Smooth muscle cell (in vitro differentiated cells): ENCODE measurements around the gene NPAS1. TPM values are rescaled to one million over a fixed set of nuclear protein-coding genes. Genes with fewer than 3 reads are reported as not detected.
A peak's percentile ranks its signal among the peaks of the same experiment; 100 is the strongest.

Source experiments
- DNase-seq: peaks from one replicate; lab custom pipeline; 2025; ENCODE audit not compliant: unreplicated experiment; lab: John Stamatoyannopoulos, UW
- H2AFZ ChIP-seq: fragments of 200-600 bp; sonication (generic); 2 replicates; pipeline ENCODE4 v1.6.0; 2016; ENCODE audit warnings: antibody characterized with exemption, low read depth, mild to moderate bottlenecking
- H3F3A ChIP-seq: fragments of 200-600 bp; sonication (generic); 2 replicates; pipeline ENCODE4 v1.6.0; 2017; ENCODE audit warnings: antibody characterized with exemption, low read depth
- H3K27ac ChIP-seq: fragments of 200-600 bp; sonication (generic); 2 replicates; pipeline ENCODE4 v1.5.1; 2016; ENCODE audit warnings: low read depth, mild to moderate bottlenecking
- H3K27me3 ChIP-seq: fragments of 200-600 bp; sonication (generic); 2 replicates; pipeline ENCODE4 v1.6.1; 2016; ENCODE audit warnings: low read depth, mild to moderate bottlenecking
- H3K36me3 ChIP-seq: fragments of 200-600 bp; sonication (generic); 2 replicates; pipeline ENCODE4 v1.5.1; 2016; ENCODE audit warnings: low read depth
- H3K4me1 ChIP-seq: fragments of 200-600 bp; sonication (generic); 2 replicates; pipeline ENCODE4 v1.5.1; 2016; ENCODE audit warnings: low read depth
- H3K4me2 ChIP-seq: fragments of 200-600 bp; sonication (generic); 2 replicates; pipeline ENCODE4 v1.6.0; 2016; ENCODE audit warnings: mild to moderate bottlenecking
- H3K4me3 ChIP-seq: fragments of 200-600 bp; sonication (generic); 2 replicates; pipeline ENCODE4 v1.5.1; 2016; ENCODE audit warnings: mild to moderate bottlenecking
- H3K79me2 ChIP-seq: fragments of 200-600 bp; sonication (generic); 2 replicates; pipeline ENCODE4 v1.6.0; 2016; ENCODE audit warnings: low read depth, mild to moderate bottlenecking
- H3K9ac ChIP-seq: fragments of 200-600 bp; sonication (generic); 2 replicates; pipeline ENCODE4 v1.6.0; 2016; ENCODE audit warnings: low read depth
- H3K9me3 ChIP-seq: fragments of 200-600 bp; sonication (generic); replicated peaks from 2 replicates; pipeline ENCODE4 v1.5.1; 2016; ENCODE audit warnings: low read depth
- H4K20me1 ChIP-seq: fragments of 200-600 bp; sonication (generic); 2 replicates; pipeline ENCODE4 v1.6.0; 2016; ENCODE audit warnings: low read depth
- WGBS: methylation state at CpG from one replicate; pipeline ENCODE4 v1.1.7; 2016; ENCODE audit warnings: low lambda C conversion rate; 5-methylcytosine and 5-hydroxymethylcytosine counted together
- polyA plus RNA-seq: library from polyadenylated mRNA; unstranded; fragments of >200 nt; fragmentation: Nextera tagmentation; extraction: Ambion mirVana; gene quantifications from 2 replicates; pipeline ENCODE4 v1.2.1, GENCODE V29; 2016
- total RNA-seq: library from RNA; depleted of rRNA; stranded (reverse); fragments of >200 nt; gene quantifications from 2 replicates; pipeline ENCODE4 v1.2.3, GENCODE V29; 2014
- TF ChIP-seq, protein P1 (sequence below): fragments of 200-600 bp; sonication (generic); IDR thresholded peaks from 2 replicates; pipeline ENCODE4 v1.5.1; 2017; ENCODE audit warnings: borderline replicate concordance, mild to moderate bottlenecking, antibody characterized with exemption; ENCODE audit not compliant: insufficient read depth, poor library complexity, severe bottlenecking

The NPAS1 gene
- total and polyA plus RNA-seq, 2 experiments from 2014 or later = 0.76 to 4.7 TPM

DNA sequence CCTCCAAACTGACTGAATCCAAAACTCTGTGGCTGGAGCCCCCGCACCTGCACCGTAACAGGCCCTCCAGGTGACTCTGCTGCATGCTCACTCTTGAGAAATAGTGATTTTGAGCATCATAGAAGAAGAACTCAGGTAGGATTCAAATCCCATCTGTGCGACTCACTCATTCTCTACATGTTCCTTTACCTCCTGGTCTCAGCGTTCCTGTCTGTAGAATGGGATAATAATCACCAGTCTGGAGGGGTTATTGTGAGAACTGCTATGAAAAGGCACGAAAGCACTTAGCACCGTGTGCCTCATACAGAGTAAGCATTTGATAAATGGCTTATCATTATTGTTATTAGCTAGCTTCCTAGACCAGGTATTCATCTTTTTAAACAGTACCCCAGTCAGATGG lies 36.5 kb upstream of the NPAS1 start:
- no peaks in the 10 kb centered on the region for H3K9me3 ChIP-seq
- no peak overlapping the region for H3K9ac ChIP-seq
- no peak overlapping the region for H2AFZ ChIP-seq
- H3K27ac ChIP-seq = no peak overlapping the region
- WGBS = 96% methylated on average over 6 of the region's 6 CpGs
- no peaks in the 10 kb centered on the region for H3K4me1 ChIP-seq
- peaks cover 7% of the 10 kb centered on the region for H3K79me2 ChIP-seq
- H3K4me3 ChIP-seq = no peak overlapping the region
- no peak for DNase-seq
- no peak overlapping the region for H3K4me2 ChIP-seq
- peaks cover 30% of the 10 kb centered on the region for H4K20me1 ChIP-seq
- no peaks in the 10 kb centered on the region for H3K27me3 ChIP-seq
- no peaks in the 10 kb centered on the region for H3F3A ChIP-seq
- TF ChIP-seq, protein P1, sequence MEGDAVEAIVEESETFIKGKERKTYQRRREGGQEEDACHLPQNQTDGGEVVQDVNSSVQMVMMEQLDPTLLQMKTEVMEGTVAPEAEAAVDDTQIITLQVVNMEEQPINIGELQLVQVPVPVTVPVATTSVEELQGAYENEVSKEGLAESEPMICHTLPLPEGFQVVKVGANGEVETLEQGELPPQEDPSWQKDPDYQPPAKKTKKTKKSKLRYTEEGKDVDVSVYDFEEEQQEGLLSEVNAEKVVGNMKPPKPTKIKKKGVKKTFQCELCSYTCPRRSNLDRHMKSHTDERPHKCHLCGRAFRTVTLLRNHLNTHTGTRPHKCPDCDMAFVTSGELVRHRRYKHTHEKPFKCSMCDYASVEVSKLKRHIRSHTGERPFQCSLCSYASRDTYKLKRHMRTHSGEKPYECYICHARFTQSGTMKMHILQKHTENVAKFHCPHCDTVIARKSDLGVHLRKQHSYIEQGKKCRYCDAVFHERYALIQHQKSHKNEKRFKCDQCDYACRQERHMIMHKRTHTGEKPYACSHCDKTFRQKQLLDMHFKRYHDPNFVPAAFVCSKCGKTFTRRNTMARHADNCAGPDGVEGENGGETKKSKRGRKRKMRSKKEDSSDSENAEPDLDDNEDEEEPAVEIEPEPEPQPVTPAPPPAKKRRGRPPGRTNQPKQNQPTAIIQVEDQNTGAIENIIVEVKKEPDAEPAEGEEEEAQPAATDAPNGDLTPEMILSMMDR = no peak
- H3K36me3 ChIP-seq = no peaks in the 10 kb centered on the region

DNA sequence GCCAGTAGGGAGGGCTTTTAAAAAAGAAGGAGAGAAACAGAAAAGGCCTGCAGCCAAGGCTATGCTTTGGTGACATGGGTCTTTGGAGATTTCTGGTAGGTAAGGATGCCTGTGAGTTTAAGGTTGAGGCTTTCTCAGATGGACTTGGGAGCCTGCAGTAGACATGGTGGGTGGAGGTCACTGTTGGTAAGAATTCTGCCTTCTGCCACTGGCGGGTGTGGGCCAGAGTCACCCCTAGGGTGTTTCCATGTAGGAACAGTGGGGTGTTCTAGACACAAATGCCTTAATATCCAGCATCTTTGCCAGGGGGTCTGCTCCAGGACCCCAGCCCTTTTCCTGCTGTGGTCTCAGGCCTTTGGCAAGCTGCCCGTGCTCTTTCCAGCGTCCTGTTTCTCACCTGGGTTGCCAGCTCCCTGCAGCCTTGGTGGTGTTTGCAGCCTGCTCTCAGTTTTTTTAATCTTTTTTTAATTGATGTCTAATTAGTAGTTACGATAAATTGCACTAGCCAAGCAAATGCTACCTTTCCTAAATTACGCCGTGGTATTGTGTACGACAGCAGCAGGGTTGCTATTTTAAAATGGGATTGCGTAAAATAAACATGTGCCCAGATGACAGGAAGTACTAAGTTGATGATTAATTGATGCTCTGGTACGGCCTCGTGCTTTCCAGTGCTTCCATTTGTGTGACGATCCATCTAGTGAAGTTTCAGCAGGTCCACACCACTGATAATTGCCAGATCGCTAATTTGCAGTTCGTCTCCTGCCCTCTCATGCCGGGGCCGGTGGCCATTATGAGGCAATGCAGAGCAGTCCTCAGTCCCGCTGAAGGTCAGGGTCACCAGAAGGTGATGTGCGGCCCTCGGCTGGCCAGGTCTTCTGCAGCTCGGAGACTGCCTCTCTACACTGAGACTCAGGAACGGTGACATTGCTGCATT lies 35.3 kb upstream of the NPAS1 start:
- H3K27ac ChIP-seq = no peak overlapping the region

DNA sequence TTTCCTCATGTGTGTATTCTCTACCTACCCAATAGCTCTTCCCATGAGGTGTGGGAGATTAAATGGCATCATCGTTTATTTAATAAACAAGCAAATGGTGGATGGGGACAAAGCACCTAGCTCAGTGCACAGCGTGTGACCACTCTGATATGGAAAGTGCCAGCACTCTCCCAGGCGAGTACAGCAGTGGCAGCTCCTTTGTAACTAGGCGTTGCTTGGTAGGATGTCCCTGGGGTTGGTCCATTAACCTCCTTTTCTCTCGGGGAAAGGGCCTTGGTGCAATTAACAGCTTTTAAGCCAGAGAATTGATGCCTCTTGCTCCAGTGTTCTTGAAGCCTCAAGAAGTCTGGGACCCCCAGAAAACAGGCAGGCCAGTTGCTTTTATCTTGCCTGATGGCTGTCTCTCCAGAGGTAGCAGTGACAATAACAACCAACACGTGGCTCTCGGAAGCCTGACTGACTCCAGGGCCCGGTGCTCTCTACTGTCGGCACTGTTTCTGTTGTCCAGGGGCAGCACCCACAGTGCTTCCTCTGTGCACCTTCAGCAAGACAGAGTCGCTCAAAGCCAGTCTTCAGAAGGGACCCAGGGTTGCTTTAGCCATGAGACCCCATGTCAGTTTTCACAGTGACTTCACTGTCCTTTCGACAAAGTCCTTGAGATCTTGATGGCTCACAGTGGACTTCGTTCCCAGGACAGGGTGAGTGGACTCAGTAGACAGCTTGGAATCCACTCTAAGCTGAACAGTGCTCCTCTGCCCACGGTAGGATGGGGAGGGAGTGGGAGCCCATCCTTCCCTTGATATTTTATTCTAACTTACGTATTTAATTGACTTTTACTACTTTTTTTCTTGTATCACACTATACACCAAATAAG lies 33.9 kb upstream of the NPAS1 start:
- H3K36me3 ChIP-seq = no peaks in the 10 kb centered on the region
- no peak overlapping the region for H3K9ac ChIP-seq
- no peak overlapping the region for H2AFZ ChIP-seq
- no peaks in the 10 kb centered on the region for H3K4me1 ChIP-seq
- H3K79me2 ChIP-seq = peaks cover 7% of the 10 kb centered on the region
- no peaks in the 10 kb centered on the region for H3K9me3 ChIP-seq
- H3F3A ChIP-seq = no peaks in the 10 kb centered on the region
- H3K4me3 ChIP-seq = no peak overlapping the region
- H3K4me2 ChIP-seq = no peak overlapping the region
- TF ChIP-seq, protein P1 = no peak
- DNase-seq = no peak
- 85% methylated on average over 14 of the region's 14 CpGs for WGBS
- H4K20me1 ChIP-seq = peaks cover 23% of the 10 kb centered on the region
- no peaks in the 10 kb centered on the region for H3K27me3 ChIP-seq
- no peak overlapping the region for H3K27ac ChIP-seq

More for the DNA sequence above, 35.3 kb upstream of the NPAS1 start:
- no peaks in the 10 kb centered on the region for H3K4me1 ChIP-seq
- no peaks in the 10 kb centered on the region for H3K36me3 ChIP-seq
- no peak overlapping the region for H3K9ac ChIP-seq
- no peaks in the 10 kb centered on the region for H3K9me3 ChIP-seq
- no peak overlapping the region for H2AFZ ChIP-seq
- H3F3A ChIP-seq = no peaks in the 10 kb centered on the region
- no peaks in the 10 kb centered on the region for H3K27me3 ChIP-seq
- peak overlapping the region; percentile 31 for H3K4me2 ChIP-seq
- DNase-seq = no peak
- H3K79me2 ChIP-seq = peaks cover 7% of the 10 kb centered on the region
- TF ChIP-seq, protein P1 = no peak
- no peak overlapping the region for H3K4me3 ChIP-seq
- 52% methylated on average over 20 of the region's 20 CpGs for WGBS
- H4K20me1 ChIP-seq = peaks cover 28% of the 10 kb centered on the region
